Ammon's horn (tissue), 1 donor: ENCODE data around the gene CHCHD5.
"Not testable (repeated sequence)": the region's sequence is repeated elsewhere in the genome, so short reads cannot be mapped to it uniquely, and the experiment has no call there.

Experiments used
- DNase-seq: peaks from one replicate; pipeline ENCODE4 v3.0.0-alpha.2; 2016; ENCODE audit warnings: low spot score

CHCHD5 gene, protein sequence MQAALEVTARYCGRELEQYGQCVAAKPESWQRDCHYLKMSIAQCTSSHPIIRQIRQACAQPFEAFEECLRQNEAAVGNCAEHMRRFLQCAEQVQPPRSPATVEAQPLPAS

DNA sequence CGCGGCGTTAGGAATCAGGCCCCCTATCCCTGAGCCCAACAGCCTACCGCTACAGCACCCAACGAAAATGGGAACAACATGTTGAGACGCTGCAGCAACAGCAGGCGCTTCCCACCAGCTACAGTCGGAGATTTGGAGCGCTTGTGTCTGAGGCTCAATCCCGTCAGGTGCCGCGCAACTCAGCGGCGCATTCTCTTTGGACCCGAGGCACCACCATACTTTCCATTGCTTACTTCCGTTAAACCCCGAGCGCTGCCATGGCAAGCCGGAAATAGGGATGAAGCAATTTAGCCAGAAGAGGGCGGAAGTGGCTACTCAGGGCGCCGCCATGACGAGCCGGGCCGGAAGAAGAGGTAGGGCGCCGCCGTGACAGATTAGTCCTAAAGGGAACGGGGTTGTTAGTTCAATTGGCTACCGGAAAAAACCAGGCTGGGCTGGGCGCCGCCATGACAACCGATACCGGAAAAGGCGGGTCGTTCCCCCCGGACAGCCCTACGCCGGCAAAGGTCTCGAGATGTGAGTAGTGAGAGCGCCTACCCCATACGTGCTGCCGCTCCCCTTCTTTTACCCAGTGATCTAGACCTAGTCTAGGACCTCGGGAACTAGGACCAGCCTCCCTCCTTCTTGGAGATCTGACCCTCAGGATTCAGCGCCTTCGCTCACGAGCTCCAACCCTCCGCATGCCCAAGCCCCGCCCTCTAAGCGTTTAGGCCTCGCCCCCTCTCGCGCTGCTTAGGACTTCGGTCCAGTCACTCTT, at the start of gene CHCHD5:
Gene CHCHD5 (plus strand): TSS at position 476 of the 757 bp plus-strand sequence. CDS start 39 bp downstream, at position 515.
- DNase-seq, result peak; percentile 98

DNA sequence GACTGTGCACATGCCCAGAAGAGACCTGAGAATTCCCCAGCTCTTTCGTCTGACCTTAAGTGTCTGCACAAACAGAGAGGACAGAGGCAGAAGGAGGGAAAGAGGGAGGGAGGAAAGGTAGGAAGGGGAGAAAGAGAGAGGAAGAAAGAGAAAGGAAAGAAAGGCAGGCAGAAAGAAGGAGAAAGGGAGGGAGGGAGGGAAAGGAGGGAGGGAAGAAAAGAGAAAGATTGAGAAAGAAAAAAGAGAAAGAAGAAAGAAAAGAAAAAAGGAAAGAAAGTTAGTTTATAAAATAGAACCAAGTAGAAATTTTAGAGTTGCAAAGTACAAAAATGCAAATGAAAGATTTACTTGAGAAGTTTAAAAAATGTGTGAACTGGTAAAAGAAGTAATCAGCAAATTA, 49.6 kb upstream of the CHCHD5 start:
- DNase-seq, result no peak

DNA sequence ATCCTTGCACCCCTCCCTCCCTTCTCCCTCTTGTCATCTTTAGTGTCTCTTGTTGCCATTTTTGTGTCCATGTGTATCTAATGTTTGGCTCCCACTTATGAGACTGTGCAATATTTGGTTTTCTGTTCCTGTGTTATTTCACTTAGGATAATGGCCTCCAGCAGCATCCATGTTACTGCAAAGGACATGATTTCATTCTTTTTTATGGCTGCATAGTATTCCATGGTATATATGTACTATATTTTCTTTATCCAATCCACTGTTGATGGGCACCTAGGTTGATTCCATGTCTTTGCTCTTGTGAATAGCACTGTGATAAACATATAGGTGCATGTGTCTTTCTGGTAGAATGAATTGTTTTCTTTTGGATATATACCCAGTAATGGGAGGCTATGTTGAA, 47.7 kb upstream of the CHCHD5 start:
- not testable (repeated sequence) for DNase-seq

DNA sequence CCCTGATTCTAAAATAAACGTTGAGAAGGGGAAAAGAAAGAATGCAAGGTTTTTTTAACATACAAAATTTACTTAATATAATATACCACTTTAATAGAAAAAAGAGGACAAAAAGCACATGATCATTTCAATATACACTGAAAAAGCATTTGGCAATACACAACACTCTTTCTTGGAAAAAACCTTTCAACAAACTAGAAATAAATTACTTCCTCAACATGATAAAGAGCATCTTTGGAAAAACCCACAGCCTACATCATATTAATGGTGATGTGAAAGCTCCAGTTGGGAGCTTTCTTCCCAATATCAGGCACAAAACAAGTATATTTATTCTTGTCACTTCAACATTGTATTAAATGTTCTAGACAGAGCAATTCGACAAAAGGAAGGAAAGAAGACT, 45.1 kb upstream of the CHCHD5 start:
- DNase-seq, result no peak

DNA sequence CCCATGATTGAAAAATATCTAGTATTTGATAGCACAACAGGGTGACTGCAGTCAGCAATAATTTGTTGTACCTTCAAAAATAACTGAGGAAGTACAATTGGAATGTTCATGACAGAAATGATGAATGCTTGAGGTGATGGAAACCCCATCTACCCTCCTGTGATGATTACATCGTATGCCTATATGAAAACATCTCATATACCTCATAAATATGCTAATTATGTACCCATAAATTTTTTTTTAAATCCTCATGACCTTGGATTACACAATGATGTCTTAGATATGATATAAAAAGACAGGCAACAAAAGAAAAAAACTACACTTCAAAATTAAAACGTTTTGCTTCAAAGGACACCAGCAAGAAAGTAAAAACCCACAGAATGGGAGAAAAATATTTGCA, 43.5 kb upstream of the CHCHD5 start:
- no peak for DNase-seq

DNA sequence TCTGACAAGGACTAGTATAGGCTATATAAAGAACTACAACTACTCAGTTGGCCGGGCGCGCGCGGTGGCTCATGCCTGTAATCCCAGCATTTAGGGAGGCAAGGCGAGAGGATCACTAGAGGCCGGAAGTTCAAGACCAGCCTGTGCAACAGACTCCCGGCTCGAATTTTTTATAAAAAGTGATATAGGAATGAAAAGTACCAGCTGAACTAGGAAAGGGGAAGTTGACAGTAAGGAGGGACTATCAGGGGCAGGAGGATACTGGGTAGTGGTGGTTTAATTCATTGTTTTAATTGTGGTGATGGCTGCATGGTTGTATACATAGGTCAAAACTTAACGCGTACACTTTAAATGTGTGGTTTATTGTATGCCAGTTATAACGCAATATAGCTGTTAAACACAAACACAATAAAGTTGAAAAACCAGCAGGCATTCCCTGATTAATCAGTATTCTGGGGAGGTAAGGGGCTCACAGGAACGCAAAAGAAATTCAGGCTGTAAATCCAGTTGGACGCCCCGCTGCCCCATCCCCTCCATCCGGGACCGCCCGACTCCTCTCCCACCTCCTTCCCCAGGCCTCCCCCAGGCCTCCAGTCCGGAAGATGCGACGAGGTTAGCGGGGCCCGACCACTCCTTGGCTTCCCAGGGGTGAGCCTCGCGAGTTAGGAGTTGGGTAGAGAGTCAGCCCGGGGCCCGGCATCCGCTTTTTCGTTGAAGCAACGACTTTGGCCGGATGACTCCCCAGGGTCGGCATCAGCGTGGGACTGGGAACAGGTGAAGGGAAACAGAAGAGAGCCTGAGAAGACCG, 42.9 kb upstream of the CHCHD5 start:
- peak; percentile 86 for DNase-seq

DNA sequence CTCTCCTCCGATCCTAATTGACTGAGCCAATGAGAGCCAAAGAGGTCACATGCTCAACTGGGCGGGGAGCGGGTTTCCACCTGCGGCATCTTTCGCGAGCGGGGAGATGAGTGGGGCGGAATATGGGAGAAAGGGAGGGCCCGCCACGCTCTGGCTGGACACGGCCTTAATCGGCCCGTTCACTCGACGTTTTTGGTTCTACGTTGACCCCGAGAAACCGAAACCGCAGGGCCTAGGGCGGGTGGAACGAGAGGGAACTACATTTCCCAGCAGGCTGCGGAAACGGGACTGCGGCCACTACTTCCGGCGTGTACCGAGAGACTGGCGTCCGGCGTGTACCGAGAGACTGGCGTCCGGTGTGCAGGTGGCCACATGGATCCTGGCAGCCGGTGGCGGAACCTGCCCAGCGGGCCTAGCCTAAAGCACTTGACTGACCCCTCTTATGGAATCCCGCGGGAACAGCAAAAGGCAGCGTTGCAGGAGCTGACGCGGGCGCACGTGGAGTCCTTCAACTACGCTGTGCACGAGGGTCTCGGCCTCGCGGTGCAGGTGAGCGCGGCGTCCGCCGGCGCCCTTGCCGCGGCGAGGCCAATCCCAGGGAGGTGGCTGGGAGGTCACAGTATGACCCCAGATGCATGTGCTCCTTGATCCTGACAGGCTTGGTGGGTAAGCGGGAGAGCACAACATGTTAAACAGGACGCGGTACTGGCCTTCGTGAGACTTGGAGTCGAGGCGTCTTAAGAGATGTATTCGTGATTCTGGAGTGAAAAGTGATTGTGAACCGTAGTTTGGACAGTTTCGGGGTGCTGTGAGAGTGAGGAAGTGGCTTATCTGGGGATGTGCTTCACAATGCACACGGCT, 42.1 kb upstream of the CHCHD5 start, which contains the start of gene POLR1B:
Gene POLR1B (plus strand): TSS at position 343 of the 861 bp plus-strand sequence. CDS start 30 bp downstream, at position 373.
- DNase-seq, result peak; percentile 90

DNA sequence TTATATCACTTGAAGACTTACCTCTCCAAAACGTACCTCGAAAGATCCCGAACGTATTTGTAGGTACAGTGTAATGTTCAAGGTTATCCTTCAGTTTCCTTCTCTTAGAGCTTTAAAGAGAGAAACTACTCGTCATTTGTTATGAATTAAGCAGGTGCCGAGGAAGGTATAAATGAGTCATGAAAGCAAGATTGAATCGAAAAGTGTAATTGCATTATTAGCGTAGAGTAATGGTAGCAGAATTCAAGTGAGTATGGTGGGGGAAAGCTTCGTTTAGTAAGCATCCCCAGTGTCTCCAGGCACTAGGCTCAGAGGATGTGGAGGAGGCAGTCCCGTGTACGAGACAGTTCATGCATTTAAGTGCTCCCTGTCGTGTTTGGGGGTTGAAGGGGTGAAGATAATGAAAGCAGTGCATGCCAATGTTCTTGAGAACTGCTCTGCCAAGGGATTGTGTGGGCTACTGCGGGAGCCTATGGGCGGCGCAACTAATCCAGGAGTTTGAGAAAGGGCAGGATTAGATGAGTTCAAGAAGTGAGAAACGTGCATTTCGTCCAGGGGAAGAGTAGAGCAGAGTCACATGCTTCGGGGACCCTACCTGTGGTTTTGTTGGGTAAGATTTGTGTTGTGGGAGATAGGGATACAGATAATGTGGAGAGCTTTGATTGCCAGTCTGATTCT, 41.3 kb upstream of the CHCHD5 start:
- DNase-seq, result peak; percentile 10

DNA sequence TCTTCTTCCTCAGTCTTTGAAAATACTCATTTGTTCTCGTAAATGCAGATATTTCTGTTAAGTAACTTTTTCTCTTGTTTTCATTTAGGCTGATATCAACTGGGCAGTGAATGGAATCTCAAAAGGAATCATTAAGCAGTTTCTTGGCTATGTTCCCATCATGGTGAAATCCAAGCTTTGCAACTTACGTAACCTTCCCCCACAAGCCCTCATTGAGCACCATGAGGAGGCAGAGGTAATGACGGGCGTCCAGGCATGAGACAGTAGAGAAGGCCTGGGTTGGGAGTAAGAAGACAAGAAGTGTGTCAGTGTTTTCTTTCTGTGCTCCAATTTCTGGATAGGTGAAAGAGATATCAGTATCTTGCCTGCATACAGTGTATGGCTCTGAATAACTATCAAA, 37.1 kb upstream of the CHCHD5 start:
- DNase-seq, result no peak

DNA sequence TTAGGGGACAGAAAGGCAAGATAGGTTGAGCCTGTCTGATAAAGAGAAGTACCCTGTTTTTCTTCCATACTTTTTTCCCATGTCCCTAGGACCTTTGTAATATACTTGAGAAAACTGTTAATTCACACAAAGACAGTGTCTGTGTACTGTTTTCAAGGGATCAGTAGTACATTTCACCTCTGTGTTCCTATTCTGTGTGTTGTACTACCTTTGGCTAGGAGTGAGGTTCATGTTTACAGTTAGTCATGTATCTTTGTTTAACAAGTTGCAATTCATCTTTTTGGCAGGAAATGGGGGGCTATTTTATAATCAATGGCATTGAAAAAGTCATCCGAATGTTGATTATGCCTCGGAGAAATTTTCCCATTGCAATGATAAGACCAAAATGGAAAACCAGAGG, 35.4 kb upstream of the CHCHD5 start:
- no peak for DNase-seq

DNA sequence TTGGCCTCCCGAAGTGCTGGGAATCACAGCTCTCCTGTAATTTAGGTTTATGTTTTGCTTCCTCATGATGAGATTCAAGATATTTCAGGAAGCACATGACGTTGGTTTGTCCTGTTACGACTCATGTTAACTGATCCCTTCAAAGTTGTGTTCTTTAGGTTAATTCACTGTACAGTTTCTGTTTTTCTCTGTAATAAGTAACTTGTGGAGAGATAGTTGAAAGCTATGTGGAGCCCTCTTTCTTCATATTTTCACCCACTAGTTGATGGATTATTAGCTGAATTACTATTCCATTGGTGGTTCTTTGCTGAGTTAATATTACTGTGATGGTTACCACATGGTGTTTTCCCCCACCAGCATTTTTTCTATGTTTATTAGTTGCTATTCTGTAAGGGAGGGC, 18.3 kb upstream of the CHCHD5 start:
- no peak for DNase-seq

DNA sequence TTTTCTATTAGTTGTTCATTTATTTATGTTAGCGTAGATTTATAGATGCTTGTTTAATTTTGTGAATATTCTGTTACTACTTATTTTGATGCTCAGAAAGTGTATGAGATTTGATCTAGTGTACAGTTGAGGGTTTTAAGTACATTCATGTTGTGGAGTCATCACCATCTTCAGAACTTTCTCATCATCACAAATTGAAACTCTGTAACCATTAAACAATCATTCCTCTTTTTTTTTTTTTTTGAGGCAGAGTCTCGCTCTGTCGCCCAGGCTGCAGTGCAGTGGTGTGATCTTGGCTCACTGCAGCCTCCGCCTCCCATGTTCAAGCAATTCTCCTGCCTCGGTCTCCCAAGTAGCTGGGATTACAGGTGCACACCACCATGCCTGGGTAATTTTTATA, 17.9 kb upstream of the CHCHD5 start:
- DNase-seq, result not testable (repeated sequence)

DNA sequence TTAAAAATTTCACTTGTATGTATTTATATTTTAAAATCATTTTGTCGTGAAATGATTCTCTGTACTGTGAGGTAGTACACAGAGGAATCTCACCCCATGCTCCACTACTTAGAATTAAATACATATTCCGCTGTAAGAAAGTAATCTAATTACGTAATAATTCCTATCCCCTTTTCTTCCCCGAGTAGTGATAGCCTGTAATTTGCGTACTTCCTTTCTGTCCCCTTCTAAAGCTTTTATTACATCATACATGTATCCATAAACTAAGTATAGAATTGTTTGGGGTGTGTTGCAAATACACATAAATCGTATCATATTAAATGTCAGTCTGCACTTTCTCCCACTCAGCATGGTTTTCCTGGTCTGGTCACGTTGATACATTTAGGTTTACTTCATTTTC, 12.4 kb upstream of the CHCHD5 start:
- DNase-seq, result no peak

DNA sequence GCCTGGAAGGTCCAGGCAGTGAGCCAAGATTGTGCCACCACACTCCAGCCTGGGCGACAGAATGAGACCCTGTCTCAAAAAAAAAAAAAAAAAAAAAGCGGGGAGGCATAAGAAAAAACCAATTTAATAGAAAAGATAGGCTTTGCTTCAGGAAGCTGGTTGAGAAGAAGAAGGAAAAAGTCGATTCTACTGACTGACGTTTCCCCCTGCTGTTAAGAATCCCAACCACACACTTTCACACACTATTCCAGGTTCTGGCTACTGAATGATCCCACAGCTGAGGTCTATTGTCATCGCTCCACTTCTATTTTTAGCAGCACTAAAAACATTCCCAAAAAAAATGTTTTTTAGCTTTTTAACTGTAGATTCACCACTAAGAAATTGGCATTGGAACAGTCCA, 6.7 kb upstream of the CHCHD5 start:
- no peak for DNase-seq

DNA sequence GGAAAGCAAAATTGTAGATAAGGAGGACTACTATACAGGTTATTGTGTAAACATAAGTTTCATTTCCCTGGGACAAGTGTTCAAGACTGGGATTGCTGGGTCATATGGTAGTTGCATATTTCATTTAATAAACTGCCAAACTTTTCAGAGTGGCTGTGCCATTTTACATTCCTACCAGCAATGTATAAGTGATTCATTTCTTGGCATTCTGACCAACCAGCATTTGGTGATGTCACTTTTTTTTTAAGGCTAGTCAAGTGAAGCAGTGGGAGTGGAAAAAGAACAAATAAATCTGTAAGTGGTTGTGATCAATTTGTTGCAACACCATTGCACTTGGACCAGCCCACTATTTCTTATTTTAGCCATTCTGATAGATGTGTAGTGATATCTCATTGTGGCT, 5.2 kb upstream of the CHCHD5 start:
- peak; percentile 54 for DNase-seq

DNA sequence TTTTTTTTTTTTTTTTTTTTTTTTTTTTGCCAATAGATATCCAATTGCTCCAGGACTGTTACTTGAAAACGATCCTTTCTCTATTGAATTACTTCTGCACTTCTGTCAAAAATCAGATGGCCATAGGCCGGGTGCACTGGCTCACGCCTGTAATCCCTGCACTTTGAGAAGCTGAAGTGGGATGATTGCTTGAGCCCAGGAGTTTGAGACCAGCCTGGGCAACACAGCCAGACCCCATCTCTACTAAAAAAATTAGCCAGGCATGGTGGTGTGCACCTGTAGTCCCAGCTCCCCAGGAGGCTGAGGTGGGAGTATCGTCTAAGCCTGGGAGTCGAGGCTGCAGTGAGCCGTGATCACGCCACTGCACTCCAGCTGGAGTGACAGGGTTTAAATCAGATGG, 4.3 kb upstream of the CHCHD5 start:
- DNase-seq, result no peak

DNA sequence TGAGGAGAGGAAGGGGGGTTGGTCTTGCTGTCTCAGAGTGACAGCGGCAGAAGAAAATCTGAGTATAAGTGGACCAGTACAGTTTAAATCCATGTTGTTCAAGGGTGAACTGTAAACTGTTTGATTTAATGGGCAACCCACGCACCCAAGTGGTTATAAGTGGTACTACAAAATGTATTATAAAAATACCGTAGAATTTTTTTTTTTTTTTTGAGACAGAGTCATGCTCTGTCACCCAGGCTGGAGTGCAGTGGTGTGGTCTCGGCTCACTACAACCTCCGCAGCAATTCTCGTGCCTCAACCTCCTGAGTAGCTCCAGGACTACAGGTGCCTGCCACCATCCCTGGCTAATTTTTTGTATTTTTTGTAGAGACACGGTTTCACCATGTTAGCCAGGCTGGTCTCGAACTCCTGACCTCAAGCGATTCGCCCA, 2.1 kb upstream of the CHCHD5 start:
- peak; percentile 53 for DNase-seq

DNA sequence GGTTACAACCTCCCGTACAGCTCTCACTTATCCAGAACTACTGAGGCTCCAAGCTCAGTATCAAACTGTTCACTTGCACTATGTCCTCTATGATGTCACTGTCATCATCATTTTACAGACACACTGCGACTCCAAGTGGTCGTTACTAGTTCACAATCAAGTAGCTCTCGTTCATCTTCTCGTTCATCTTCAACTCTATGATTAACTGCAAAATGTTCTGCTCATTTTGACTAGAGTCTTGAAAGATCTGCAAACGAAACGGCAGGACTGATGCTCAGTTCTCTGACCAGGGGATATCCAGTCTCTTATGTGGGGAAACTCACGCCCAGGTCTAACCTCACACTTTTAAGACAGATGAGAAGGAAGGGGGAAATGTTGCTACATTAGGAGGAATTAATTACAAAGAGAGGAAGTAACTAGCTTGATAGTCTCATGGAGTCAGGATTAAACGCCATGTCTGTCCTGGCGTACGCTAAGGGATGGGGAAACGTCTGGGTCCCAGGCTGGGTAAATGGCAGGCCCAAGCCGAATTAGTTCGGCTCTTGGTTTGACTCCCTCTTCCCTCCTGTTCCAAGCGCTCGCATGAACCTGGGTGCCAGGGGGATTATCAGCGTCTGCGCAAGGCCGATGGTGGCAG, 794 bp upstream of the CHCHD5 start:
- peak; percentile 35 for DNase-seq

DNA sequence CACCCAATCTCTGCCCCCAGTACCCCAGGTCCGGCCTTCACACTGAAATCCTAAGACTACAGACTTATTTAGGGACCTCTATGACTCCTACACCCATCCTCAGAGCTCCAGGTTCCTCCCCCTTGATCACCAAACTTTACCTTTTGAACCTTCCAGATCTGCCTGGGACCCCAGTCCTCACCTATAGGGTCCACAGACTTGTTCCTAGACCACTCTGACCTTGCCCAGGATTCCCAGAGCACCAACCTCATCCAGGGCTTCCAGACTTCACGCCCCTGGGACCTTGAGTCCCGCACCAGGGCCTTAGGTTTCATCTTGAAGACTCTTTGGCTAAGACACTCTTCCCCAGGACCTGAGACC, 462 bp downstream of the CHCHD5 start:
- DNase-seq, result no peak

DNA sequence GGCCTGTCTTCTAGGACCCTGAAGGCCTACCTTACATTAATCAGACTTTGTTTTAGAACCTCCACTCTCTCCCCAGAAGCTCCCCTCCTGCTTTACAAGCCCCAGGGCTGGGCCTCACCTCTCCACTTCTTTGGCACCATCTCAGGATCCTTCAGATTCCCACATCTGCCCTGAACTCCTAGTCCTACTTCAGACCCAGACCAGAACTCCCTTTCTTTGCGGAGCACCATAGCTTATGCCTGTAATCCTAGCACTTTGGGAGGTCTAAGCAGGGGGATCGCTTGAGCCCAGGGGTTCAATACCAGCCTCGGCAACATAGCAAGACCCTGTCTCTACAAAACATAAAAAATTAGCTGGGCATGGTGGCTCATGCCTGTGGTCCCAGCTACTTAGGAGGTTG, 991 bp downstream of the CHCHD5 start:
- no peak for DNase-seq

DNA sequence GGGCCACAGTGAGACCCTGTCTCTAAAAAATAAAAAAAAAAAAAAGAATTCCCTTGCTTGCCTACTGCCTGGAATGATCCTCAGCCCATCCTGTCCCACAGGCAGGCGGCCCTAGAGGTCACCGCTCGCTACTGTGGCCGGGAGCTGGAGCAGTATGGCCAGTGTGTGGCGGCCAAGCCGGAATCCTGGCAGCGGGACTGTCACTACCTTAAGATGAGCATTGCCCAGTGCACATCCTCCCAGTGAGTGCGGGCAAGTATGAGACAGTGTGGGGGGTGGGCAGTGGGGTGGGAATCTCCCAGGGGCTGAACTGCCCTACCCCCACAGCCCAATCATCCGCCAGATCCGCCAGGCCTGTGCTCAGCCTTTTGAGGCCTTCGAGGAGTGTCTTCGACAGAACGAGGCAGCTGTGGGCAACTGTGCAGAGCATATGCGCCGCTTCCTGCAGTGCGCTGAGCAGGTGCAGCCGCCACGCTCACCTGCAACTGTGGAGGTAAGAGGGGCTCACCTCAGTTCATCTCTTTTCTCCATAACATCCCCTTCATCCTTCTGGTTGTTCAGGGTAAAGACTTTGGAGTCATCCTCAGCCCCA, 1.6 kb downstream of the CHCHD5 start:
- no peak for DNase-seq
